T-helper 1 cell treated with Interleukin-12 subunit alpha and Interleukin-12 subunit beta and Interleukin-4 antibody, amounts not matched to agents 30 ng/mL and 1 ng/mL, for 36 hours (primary cell): Measurements from ENCODE around the gene TRAPPC5. TPM values are rescaled to one million over a fixed set of nuclear protein-coding genes. Genes with fewer than 3 reads are reported as not detected.

Experiments
- intact Hi-C: fragments of 100-400 bp; cut with micrococcal nuclease; formaldehyde crosslinking; loops from one replicate; pipeline ENCODE4 v1.15.1; 2024
- total RNA-seq: library from RNA; stranded (reverse); gene quantifications from 2 replicates; pipeline ENCODE4 v1.2.3, GENCODE V29; 2022

The TRAPPC5 gene
- total RNA-seq, 1 donor from 2014 or later = 82.9 TPM

GRCh38 chr19:7729831-7730285 is 49.2 kb downstream of the TRAPPC5 start:
- intact Hi-C loops = no loop called here

- intact Hi-C loops = no loop called here
Observed at GRCh38 chr19:7730286-7731217, 49.9 kb downstream of the TRAPPC5 start.

- intact Hi-C loops = no loop called here
Observed at GRCh38 chr19:7731218-7731595, 50.6 kb downstream of the TRAPPC5 start.

GRCh38 chr19:7731615-7732014 is 51.0 kb downstream of the TRAPPC5 start:
- intact Hi-C loops = no loop called here

- intact Hi-C loops = no loop called here
Observed at GRCh38 chr19:7732045-7732444, 51.4 kb downstream of the TRAPPC5 start, which contains the start of gene CLEC4G. Gene CLEC4G (minus strand): TSS chr19:7732110. CDS start chr19:7732102, 8 bp downstream.

GRCh38 chr19:7733376-7733775 is 52.7 kb downstream of the TRAPPC5 start:
- intact Hi-C loops = no loop called here

- intact Hi-C loops = no loop called here
Observed at GRCh38 chr19:7734220-7735203, 53.9 kb downstream of the TRAPPC5 start.

GRCh38 chr19:7736148-7736547 is 55.5 kb downstream of the TRAPPC5 start:
- intact Hi-C loops = no loop called here

- intact Hi-C loops = no loop called here
Observed at GRCh38 chr19:7737215-7737614, 56.6 kb downstream of the TRAPPC5 start.

Other genes starting within 250 kb of the TRAPPC5 start
- gene PEX11G, start 191.8 kb upstream of the TRAPPC5 start, total RNA-seq = 0.42 and 0.98 TPM in 2 replicates
- 5.3 and 5.9 TPM in 2 replicates for gene ZNF358, start 164.7 kb upstream of the TRAPPC5 start, total RNA-seq
- gene MCOLN1, start 158.2 kb upstream of the TRAPPC5 start, total RNA-seq = 15.8 and 18.4 TPM in 2 replicates
- 143 and 148 TPM in 2 replicates for gene PNPLA6, start 145.1 kb upstream of the TRAPPC5 start, total RNA-seq
- 0.34 and 0.39 TPM in 2 replicates for gene CAMSAP3, start 85.0 kb upstream of the TRAPPC5 start, total RNA-seq
- 46.1 and 47.0 TPM in 2 replicates for gene XAB2, start 51.3 kb upstream of the TRAPPC5 start, total RNA-seq
- gene PET100, start 51.0 kb upstream of the TRAPPC5 start, total RNA-seq = 119 and 124 TPM in 2 replicates
- gene PCP2, start 47.1 kb upstream of the TRAPPC5 start, total RNA-seq = 1.7 and 1.9 TPM in 2 replicates
- 148 and 152 TPM in 2 replicates for gene STXBP2, start 43.7 kb upstream of the TRAPPC5 start, total RNA-seq
- not detected in 2 replicates for gene RETN, start 11.8 kb upstream of the TRAPPC5 start, total RNA-seq
- gene MCEMP1, start 3.7 kb upstream of the TRAPPC5 start, total RNA-seq = not detected in 2 replicates
- not detected in 2 replicates for gene FCER2, start 21.3 kb downstream of the TRAPPC5 start, total RNA-seq
- gene CLEC4G, start 51.3 kb downstream of the TRAPPC5 start, total RNA-seq = not detected in 2 replicates
- gene CD209, start 66.7 kb downstream of the TRAPPC5 start, total RNA-seq = not detected in 2 replicates
- not detected in 2 replicates for gene CLEC4M, start 82.4 kb downstream of the TRAPPC5 start, total RNA-seq
- gene EVI5L, start 149.4 kb downstream of the TRAPPC5 start, total RNA-seq = 9.1 and 9.6 TPM in 2 replicates
- gene PRR36, start 193.6 kb downstream of the TRAPPC5 start, total RNA-seq = 0.22 and 0.34 TPM in 2 replicates
- not detected in 2 replicates for gene LRRC8E, start 207.7 kb downstream of the TRAPPC5 start, total RNA-seq
- 45.6 and 48.7 TPM in 2 replicates for gene MAP2K7, start 223.0 kb downstream of the TRAPPC5 start, total RNA-seq
- gene TGFBR3L, start 234.0 kb downstream of the TRAPPC5 start, total RNA-seq = 4.6 TPM in 2 replicates
- gene SNAPC2, start 239.5 kb downstream of the TRAPPC5 start, total RNA-seq = 22.5 and 28.5 TPM in 2 replicates
- not detected in 2 replicates for gene CTXN1, start 245.3 kb downstream of the TRAPPC5 start, total RNA-seq